ENCODE results near the gene DOCK1.

Gene DOCK1

GRCh38 chr10:127196282-127197153 is 291.3 kb downstream of the DOCK1 start, which contains the start of gene INSYN2A:
Gene INSYN2A, minus strand, starts transcription at chr10:127196591. Its CDS starts 20,196 bp downstream, at chr10:127176395.
- in situ Hi-C loops (cut with HindIII; ENCODE audit: low sequenced_read_pairs), result no loop called here

- in situ Hi-C loops (cut with HindIII; ENCODE audit: low sequenced_read_pairs), result no loop called here
These were observed 291.9 kb downstream of the DOCK1 start for GRCh38 chr10:127197154-127197432.

GRCh38 chr10:127198307-127198706 is 293.1 kb downstream of the DOCK1 start:
- in situ Hi-C loops (cut with HindIII; ENCODE audit: low sequenced_read_pairs), result no loop called here

- in situ Hi-C loops (cut with HindIII; ENCODE audit: low sequenced_read_pairs), result no loop called here
These were observed 293.5 kb downstream of the DOCK1 start for GRCh38 chr10:127198721-127199120.

GRCh38 chr10:127200646-127201045 is 295.4 kb downstream of the DOCK1 start:
- in situ Hi-C loops (cut with HindIII; ENCODE audit: low sequenced_read_pairs), result no loop called here

- in situ Hi-C loops (cut with HindIII; ENCODE audit: low sequenced_read_pairs), result no loop called here
These were observed 297.8 kb downstream of the DOCK1 start for GRCh38 chr10:127203067-127203466.

- in situ Hi-C loops (cut with HindIII; ENCODE audit: low sequenced_read_pairs), result no loop called here
These were observed 301.9 kb downstream of the DOCK1 start for GRCh38 chr10:127207081-127207480.

- in situ Hi-C loops (cut with HindIII; ENCODE audit: low sequenced_read_pairs), result no loop called here
These were observed 305.8 kb downstream of the DOCK1 start for GRCh38 chr10:127210936-127211466.

- in situ Hi-C loops (cut with HindIII; ENCODE audit: low sequenced_read_pairs), result no loop called here
These were observed 310.6 kb downstream of the DOCK1 start for GRCh38 chr10:127215866-127216265.

- in situ Hi-C loops (cut with HindIII; ENCODE audit: low sequenced_read_pairs), result no loop called here
These were observed 311.0 kb downstream of the DOCK1 start for GRCh38 chr10:127216274-127216673.

GRCh38 chr10:127216786-127217185 is 311.6 kb downstream of the DOCK1 start:
- in situ Hi-C loops (cut with HindIII; ENCODE audit: low sequenced_read_pairs), result no loop called here

GRCh38 chr10:127218658-127219057 is 313.4 kb downstream of the DOCK1 start:
- in situ Hi-C loops (cut with HindIII; ENCODE audit: low sequenced_read_pairs), result no loop called here

GRCh38 chr10:127221281-127221680 is 316.1 kb downstream of the DOCK1 start:
- in situ Hi-C loops (cut with HindIII; ENCODE audit: low sequenced_read_pairs), result no loop called here

- in situ Hi-C loops (cut with HindIII; ENCODE audit: low sequenced_read_pairs), result no loop called here
These were observed 321.8 kb downstream of the DOCK1 start for GRCh38 chr10:127227027-127227426.

- in situ Hi-C loops (cut with HindIII; ENCODE audit: low sequenced_read_pairs), result no loop called here
These were observed 322.4 kb downstream of the DOCK1 start for GRCh38 chr10:127227663-127228062.

GRCh38 chr10:127228195-127228787 is 323.1 kb downstream of the DOCK1 start:
- in situ Hi-C loops (cut with HindIII; ENCODE audit: low sequenced_read_pairs), result no loop called here

GRCh38 chr10:127234306-127234800 is 329.1 kb downstream of the DOCK1 start:
- in situ Hi-C loops (cut with HindIII; ENCODE audit: low sequenced_read_pairs), result no loop called here

- in situ Hi-C loops (cut with HindIII; ENCODE audit: low sequenced_read_pairs), result no loop called here
These were observed 331.0 kb downstream of the DOCK1 start for GRCh38 chr10:127236266-127236665.

- in situ Hi-C loops (cut with HindIII; ENCODE audit: low sequenced_read_pairs), result no loop called here
These were observed 337.7 kb downstream of the DOCK1 start for GRCh38 chr10:127242914-127243313.

GRCh38 chr10:127243490-127244272 is 338.5 kb downstream of the DOCK1 start:
- in situ Hi-C loops (cut with HindIII; ENCODE audit: low sequenced_read_pairs), result no loop called here

- in situ Hi-C loops (cut with HindIII; ENCODE audit: low sequenced_read_pairs), result no loop called here
These were observed 340.2 kb downstream of the DOCK1 start for GRCh38 chr10:127245456-127245855.
